Tibial artery (tissue), 4 donors: ENCODE measurements around the gene PXK.

ENCODE experiments used
- DNase-seq, 2 donors: peaks; one replicate each; pipeline ENCODE4 v3.0.0-alpha.2; 2019
- H3K27ac ChIP-seq, 2 donors: fragments of 200-600 bp; sonication (generic) in 1 of 2; 1 replicate in 1 of 2; 2 replicates in 1 of 2; pipeline ENCODE4 v1.5.1; 2018 to 2019; ENCODE audit warnings: mild to moderate bottlenecking in 1 of 2
- H3K27me3 ChIP-seq, 2 donors: fragments of 200-600 bp; sonication (generic) in 1 of 2; one replicate each; pipeline versions ENCODE4 v1.5.1 to v1.6.0; 2016 to 2019
- H3K36me3 ChIP-seq, 3 donors: fragments of 200-600 bp; sonication (generic) in 2 of 3; one replicate each; pipeline ENCODE4 v1.5.1; 2016 to 2019; ENCODE audit warnings: mild to moderate bottlenecking in 2 of 3
- H3K4me1 ChIP-seq, 4 donors: fragments of 200-600 bp; sonication (generic) in 2 of 4; 1 replicate in 3 of 4; 2 replicates in 1 of 4; pipeline ENCODE4 v1.5.1; 2016 to 2019
- H3K4me3 ChIP-seq, 2 donors: fragments of 200-600 bp; sonication (generic) in 1 of 2; 1 replicate in 1 of 2; 2 replicates in 1 of 2; pipeline ENCODE4 v1.5.1; 2018 to 2019; ENCODE audit warnings: mild to moderate bottlenecking in 2 of 2
- H3K9me3 ChIP-seq, 3 donors: fragments of 200-600 bp; sonication (generic) in 1 of 3; one replicate each; pipeline ENCODE4 v1.5.1; 2016 to 2019
- CTCF ChIP-seq, 2 experiments: fragments of 200-600 bp in 1 of 2; fragments of 450-650 bp in 1 of 2; IDR thresholded peaks; one replicate each; pipeline ENCODE4 v1.5.1; 2017 to 2019; ENCODE audit warnings: antibody characterized with exemption in 2 of 2, mild to moderate bottlenecking in 1 of 2, moderate library complexity in 1 of 2
- intact Hi-C: fragments of 100-400 bp; cut with DNase I; formaldehyde crosslinking; loops from one replicate; pipeline ENCODE4 v1.15.0; 2023; ENCODE audit warnings: low total_unique reads

Gene PXK

GRCh38 chr3:58441514-58442450 lies 109.1 kb downstream of the PXK start:
- Histone ChIP-seq H3K4me3 (no peak overlapping the region), H3K36me3 (no peaks in the 10 kb centered on the region), H3K9me3 (no peaks in the 10 kb centered on the region), H3K27me3 (no peaks in the 10 kb centered on the region), H3K4me1 (no peaks in the 10 kb centered on the region), H3K27ac (no peak overlapping the region)
- DNase-seq: no peak
- intact Hi-C loops: no loop called here
- TF ChIP-seq CTCF (IDR thresholded peaks at IDR 0.05): no peak

GRCh38 chr3:58452176-58452575 lies 119.5 kb downstream of the PXK start:
- H3K9me3 ChIP-seq: peaks cover 0 to 28% (median 12%) of the 10 kb centered on the region in 3 donors
- H3K4me3 ChIP-seq: no peak overlapping the region
- DNase-seq: no peak
- intact Hi-C loops: no loop called here
- peaks cover 0 to 3% (median 0%) of the 10 kb centered on the region in 3 donors for H3K36me3 ChIP-seq
- H3K4me1 ChIP-seq: no peaks in the 10 kb centered on the region
- H3K27ac ChIP-seq: no peak overlapping the region
- no peak for TF ChIP-seq CTCF (IDR thresholded peaks at IDR 0.05)
- no peaks in the 10 kb centered on the region for H3K27me3 ChIP-seq

GRCh38 chr3:58459160-58459559 lies 126.5 kb downstream of the PXK start:
- peaks cover 0 to 20% (median 12%) of the 10 kb centered on the region in 3 donors for H3K9me3 ChIP-seq
- H3K4me3 ChIP-seq: no peak overlapping the region
- peaks cover 0 to 3% (median 0%) of the 10 kb centered on the region in 3 donors for H3K36me3 ChIP-seq
- no peak for DNase-seq
- H3K27ac ChIP-seq: no peak overlapping the region
- TF ChIP-seq CTCF (IDR thresholded peaks at IDR 0.05): no peak
- intact Hi-C loops: no loop called here
- H3K4me1 ChIP-seq: peaks cover 0 to 10% (median 1%) of the 10 kb centered on the region in 4 donors
- H3K27me3 ChIP-seq: no peaks in the 10 kb centered on the region

GRCh38 chr3:58462829-58463180 lies 130.1 kb downstream of the PXK start:
- intact Hi-C loops: no loop called here

GRCh38 chr3:58463181-58463941 lies 130.7 kb downstream of the PXK start:
- intact Hi-C loops: no loop called here
- peak overlapping the region in 1 of 2 donors; percentile 29 for H3K27ac ChIP-seq
- H3K4me3 ChIP-seq: peak overlapping the region; percentile 35 to 40

More at GRCh38 chr3:58462829-58463180, 130.1 kb downstream of the PXK start:
- Histone ChIP-seq H3K36me3 (no peaks in the 10 kb centered on the region), H3K27ac (no peak overlapping the region), H3K9me3 (no peaks in the 10 kb centered on the region), H3K4me1 (peaks cover 0 to 10% (median 1%) of the 10 kb centered on the region in 4 donors), H3K4me3 (no peak overlapping the region), H3K27me3 (no peaks in the 10 kb centered on the region)
- no peak for TF ChIP-seq CTCF (IDR thresholded peaks at IDR 0.05)
- no peak for DNase-seq

More at GRCh38 chr3:58463181-58463941, 130.7 kb downstream of the PXK start:
- no peaks in the 10 kb centered on the region for H3K27me3 ChIP-seq
- peaks cover 0 to 10% (median 1%) of the 10 kb centered on the region in 4 donors for H3K4me1 ChIP-seq
- peak; percentile 70 to 75 for DNase-seq
- no peaks in the 10 kb centered on the region for H3K9me3 ChIP-seq
- no peaks in the 10 kb centered on the region for H3K36me3 ChIP-seq
- TF ChIP-seq CTCF (IDR thresholded peaks at IDR 0.05): peak; percentile 60 to 66
